Hematopoietic multipotent progenitor cell (in vitro differentiated cells): ENCODE results near the gene BSCL2. TPM values are rescaled to one million over a fixed set of nuclear protein-coding genes. Genes with fewer than 3 reads are reported as not detected.
"Not testable (repeated sequence)": the region's sequence is repeated elsewhere in the genome, so short reads cannot be mapped to it uniquely, and the experiment has no call there.

Experiments used
- DNase-seq, 3 donors: peaks; one replicate each; pipeline ENCODE4 v3.0.0-alpha.2; 2011 to 2015; ENCODE audit warnings: low read depth in 2 of 3, low spot score in 2 of 3
- small RNA-seq: library from RNA; depleted of rRNA; stranded (forward); fragments of <200 nt; gene quantifications from one replicate; pipeline ENCODE3, GENCODE V24; 2012
- total RNA-seq: library from RNA; depleted of rRNA; stranded (reverse); fragments of >200 nt; gene quantifications from one replicate; pipeline ENCODE4 v1.2.3, GENCODE V29; 2012

The BSCL2 gene
- total RNA-seq, 1 donor = 66.5 TPM

GRCh38 chr11:62664405-62665074 is 42.7 kb downstream of the BSCL2 start:
- peak in 2 of 3 donors; percentile 50 to 70 for DNase-seq

DNA sequence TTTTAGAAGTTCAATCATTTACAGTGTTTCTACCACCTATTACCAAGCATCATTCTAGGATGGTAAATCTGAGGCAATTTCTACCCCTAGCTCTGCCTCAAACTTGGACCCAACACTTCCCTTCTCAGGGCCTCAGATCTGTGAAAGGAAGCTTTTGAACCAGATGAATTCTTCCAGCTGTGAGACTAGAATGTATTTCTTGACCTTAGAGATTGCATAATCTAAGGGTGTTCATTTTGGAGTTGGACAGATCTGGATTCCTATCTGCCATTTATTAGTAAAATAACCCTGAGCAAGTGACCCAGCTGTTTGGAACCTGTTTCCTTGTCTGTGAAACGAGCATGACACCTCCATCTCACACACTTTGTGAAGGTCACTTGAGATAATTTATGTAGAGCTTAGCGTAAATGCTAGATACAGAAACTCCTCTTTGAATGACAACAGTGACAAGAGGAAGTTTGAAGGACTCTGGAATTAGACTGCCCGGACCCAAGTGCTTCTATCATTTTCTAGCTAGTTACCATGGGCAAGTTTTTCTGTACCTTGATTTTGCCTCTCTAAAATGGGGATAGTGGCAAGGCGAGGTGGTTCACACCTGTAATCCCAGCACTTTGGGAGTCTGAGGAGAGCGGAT is 50.3 kb downstream of the BSCL2 start:
- DNase-seq = no peak

DNA sequence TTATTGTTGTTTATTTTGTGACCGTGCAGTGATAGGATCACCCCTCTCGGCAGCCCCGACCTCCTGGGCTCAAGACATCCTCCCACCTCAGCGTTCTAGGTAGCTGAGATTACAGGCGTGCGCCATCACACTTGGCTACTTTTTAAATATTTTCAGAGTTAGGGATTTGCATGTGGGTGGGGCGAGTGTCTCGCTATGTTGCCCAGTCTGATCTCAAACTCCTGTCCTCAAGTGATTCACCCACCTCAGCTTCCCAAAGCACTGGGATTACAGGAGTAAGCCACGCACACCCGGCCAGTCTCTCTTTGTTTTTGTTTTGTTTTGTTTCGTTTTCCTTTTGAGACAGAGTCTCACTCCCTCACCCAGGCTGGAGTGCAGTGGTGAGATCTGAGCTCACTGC is 52.9 kb downstream of the BSCL2 start:
- DNase-seq = no peak

DNA sequence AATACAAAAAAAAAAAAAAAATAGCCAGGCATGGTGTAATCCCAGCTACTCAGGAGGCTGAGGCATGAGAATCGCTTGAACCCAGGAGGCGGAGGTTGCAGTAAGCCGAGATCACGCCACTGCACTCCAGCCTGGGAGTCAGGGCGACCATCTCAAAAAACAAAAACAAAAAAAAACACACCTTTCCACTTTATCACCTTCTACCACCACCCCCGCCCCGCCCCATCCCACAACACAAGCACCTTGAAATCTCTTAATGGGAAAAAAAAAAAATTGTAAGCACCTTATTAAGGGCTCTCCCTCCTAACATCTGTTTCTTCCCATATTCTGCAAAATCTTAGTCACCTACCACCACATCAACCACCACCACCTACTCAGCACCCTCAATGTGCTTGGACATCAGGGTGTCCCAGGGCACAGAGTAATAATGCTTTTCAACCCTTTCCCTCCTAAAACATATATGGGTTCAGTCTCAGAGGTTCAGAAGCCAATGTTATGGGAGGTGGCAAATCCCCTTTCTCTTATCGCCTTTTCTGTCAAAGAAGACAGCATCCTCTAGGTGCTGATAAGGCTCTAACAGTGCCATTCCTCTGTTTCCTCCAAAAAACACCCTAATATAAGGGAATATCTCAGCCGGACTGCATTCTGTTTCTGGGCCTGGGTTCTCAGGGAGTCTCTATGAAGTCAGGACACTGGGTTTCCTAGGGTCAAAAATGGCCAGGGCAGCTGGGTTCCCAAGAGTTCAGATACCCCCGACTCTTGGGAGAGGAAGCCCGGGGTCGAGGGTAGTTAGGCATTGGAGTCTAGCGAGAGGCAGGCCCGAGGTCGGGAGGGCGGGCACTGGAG is 54.8 kb downstream of the BSCL2 start:
- DNase-seq = no peak

DNA sequence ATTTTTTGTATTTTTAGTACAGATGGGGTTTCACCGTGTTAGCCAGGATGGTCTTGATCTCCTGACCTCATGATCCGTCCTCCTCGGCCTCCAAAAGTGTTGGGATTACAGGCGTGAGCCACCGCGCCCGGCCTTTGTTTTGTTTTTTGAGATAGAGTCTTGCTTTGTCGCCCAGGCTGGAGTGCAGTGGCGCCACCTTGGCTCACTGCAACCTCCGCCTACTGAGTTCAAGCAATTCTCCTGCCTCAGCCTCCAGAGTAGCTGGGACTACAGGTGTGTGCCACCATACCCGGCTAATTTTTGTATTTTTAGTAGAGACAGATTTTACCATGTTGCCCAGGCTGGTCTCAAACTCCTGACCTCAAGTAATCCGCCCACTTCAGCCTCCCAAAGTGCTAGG is 56.9 kb downstream of the BSCL2 start:
- DNase-seq = not testable (repeated sequence)

- no peak for DNase-seq
Observed at GRCh38 chr11:62649486-62649885, 57.7 kb downstream of the BSCL2 start.

DNA sequence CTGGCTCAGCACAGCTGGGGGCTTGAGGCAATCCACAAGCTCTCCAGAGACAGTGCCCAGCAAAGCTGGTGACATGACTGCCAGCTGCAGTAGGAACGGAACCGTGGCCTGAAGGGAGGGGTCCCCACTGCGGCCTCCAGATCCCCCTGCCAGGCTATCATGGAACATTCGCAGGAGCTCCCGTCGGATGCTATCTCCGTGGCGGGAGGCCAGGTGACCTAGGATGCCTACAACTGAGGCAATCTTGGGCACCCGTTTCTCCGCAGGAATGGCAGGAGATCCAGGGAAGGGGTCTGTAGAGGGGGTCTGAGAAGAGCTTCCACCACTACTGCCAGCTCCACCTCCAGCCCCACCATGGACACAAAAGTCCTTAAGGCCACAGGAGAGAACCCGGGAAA is 58.3 kb downstream of the BSCL2 start:
- DNase-seq = no peak

DNA sequence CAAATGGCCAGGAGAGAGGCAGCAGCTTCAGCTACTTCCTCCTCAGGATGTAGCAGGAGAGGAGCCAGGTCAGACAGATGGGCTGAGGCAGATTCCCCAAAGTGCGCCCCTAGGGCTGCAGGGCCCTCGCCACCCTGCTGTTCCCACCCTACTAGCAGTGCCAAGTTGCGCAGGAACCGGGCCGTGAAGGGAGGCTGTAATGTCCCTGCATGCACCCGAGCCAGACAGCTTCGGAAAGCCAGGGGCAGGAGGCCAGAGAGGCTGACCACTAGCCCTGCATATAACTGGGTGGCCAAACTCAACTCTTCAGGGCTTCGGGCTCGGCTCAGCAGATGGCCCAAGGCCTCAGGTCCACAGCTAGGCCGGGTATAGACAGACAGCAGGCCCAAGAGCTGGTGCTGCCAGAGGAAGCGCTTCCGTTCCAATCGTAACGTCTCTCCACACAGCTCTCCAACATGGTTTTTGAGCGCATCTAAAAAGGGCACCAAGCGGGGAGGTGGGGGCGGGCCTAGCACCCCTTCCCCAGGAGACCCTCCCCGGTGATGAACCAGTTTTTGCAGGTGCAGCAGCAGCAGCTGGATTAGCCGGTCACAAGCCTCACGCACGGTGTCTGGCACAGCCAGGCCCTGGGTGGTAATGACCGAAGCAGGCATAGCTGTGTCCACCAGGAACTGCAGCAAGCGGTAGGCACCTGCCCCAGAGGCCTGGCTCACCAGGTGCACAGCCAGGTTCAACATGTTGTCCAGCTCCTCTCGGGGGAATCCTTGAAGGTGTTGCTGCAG is 58.8 kb downstream of the BSCL2 start:
- DNase-seq = no peak

DNA sequence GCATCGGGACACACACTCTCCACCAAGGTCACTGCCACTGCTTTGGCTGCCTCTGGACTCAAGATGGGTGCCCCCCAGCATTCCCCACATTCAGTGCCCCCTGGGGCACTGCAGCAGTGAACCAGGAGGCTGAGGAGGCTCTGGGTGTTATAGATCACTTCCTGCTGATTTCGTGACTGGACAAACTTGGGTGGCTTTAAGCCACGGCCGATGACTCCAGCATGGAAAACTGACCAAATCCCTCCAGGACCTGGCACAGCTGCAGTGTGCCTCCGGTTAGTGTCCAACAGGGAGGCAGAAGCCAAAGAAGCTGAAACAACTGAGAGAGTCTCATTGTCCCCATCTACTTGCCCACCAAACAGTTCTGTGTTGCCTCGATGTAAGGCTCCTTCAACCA is 59.6 kb downstream of the BSCL2 start:
- no peak for DNase-seq

DNA sequence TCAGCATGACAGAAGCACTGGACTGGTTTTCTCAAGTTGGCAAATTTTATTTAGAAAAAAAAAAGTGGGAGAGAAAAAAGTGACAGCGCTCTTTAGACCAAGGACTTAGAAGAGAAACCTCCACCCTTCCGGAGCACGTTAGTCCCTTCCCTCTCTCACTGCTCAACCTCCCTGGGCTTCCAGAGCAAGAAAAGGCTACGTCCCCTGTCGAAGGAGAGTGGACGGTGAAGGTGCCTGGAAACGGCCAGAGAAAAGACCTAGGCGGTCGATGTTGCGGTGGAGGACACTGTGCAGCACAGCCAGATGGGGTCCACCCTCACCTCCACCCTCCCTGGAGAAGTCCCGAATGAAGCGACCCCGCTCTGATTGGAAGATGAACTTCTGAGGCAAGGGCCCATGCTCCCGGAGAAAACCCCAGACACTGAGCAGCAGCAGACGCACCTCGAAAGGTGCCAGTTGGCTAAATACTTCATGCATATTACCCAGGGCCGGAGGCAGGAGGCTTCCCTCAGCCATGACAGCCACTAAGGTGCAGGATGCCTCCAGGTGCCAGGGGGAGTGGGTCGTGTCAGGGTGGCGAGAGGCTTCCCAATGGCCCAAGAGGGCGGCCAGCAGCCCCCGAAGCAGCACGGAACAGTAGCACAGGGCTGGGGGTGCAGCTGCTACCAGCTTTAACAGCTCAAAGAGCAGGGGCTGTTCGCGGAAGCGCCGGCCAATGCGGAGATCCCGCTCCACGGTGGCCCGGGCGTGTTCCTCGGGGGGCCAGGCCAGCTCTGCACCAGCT is 60.2 kb downstream of the BSCL2 start:
- no peak for DNase-seq

DNA sequence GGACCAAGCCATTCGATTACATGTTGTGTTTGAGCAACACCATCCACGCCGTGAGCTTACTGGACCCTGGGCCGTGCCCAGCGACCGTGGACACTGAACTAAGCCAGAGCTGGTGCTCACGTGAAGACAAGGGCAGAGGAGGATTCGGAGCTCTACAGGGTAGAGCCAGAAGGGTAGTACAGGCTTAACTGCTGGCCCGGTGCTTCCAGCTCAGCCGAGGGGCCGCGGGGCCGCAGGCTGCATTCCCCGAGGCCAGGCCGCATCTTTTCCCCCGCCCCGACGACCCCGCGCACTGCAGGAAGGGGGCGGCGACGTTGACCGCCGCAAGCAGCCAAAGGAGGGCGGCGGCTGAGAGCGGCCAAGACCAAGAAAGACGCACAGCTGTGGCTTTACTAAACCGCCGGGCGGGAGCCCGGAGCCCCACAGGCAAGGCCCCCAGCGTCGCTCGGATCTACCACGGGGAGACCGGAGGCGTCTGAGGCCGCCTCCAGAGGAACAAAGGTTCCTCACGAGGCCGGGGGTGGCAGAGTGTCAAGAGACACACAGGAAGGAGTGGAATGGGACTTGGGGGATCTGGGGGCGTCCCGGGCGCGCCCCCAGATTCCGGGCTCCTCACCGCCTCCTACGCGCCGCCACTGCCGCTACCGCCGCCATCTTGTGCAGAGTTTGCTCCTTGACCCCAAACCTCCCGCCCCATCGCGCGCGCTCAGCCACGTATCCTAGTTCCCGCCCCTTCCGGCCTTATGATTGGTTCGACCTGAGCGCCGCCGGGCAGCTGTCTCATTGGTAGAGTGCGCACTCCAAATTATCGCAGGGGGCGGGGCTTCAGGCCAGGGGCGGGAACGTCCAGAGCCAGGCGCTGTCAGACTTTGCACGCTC is 61.0 kb downstream of the BSCL2 start, which contains the start of gene GANAB:
Gene GANAB (minus strand): TSS at position 668 of the 879 bp plus-strand sequence. CDS start 14 bp downstream, at position 654.
- peak; percentile 89 to 99 (median 99) for DNase-seq

GRCh38 chr11:62645671-62645945 is 61.6 kb downstream of the BSCL2 start:
- no peak for DNase-seq

GRCh38 chr11:62644220-62644619 is 63.0 kb downstream of the BSCL2 start:
- no peak for DNase-seq

Small RNA genes lying within 50 kb of the gene (small RNA-seq; reads per million reads assigned to genes)
- gene SNORA57 = not detected

Other genes with a start within 250 kb of the BSCL2 start
- gene AHNAK, start 160.6 kb downstream of the BSCL2 start, total RNA-seq = 250 TPM
- gene EEF1G, start 133.5 kb downstream of the BSCL2 start, total RNA-seq = 3,462 TPM
- 11.6 TPM for gene TUT1, start 115.9 kb downstream of the BSCL2 start, total RNA-seq
- 142 TPM for gene MTA2, start 105.6 kb downstream of the BSCL2 start, total RNA-seq
- 38.0 TPM for gene EML3, start 94.6 kb downstream of the BSCL2 start, total RNA-seq
- 2.7 TPM for gene ROM1, start 94.2 kb downstream of the BSCL2 start, total RNA-seq
- gene B3GAT3, start 85.4 kb downstream of the BSCL2 start, total RNA-seq = 36.4 TPM
- 215 TPM for gene GANAB, start 60.8 kb downstream of the BSCL2 start, total RNA-seq
- gene INTS5, start 54.1 kb downstream of the BSCL2 start, total RNA-seq = 33.7 TPM
- 15.3 TPM for gene C11orf98, start 42.2 kb downstream of the BSCL2 start, total RNA-seq
- gene CSKMT, start 42.1 kb downstream of the BSCL2 start, total RNA-seq = 51.7 TPM
- gene UQCC3, start 35.8 kb downstream of the BSCL2 start, total RNA-seq = 7.3 TPM
- gene LBHD1, start 35.2 kb downstream of the BSCL2 start, total RNA-seq = 6.5 TPM
- 141 TPM for gene UBXN1, start 28.4 kb downstream of the BSCL2 start, total RNA-seq
- 0.27 TPM for gene LRRN4CL, start 17.9 kb downstream of the BSCL2 start, total RNA-seq
- not detected for gene GNG3, start 252 bp upstream of the BSCL2 start, total RNA-seq
- gene HNRNPUL2, start 20.0 kb upstream of the BSCL2 start, total RNA-seq = 7.5 TPM
- 30.4 TPM for gene TTC9C, start 21.1 kb upstream of the BSCL2 start, total RNA-seq
- 17.5 TPM for gene ZBTB3, start 46.7 kb upstream of the BSCL2 start, total RNA-seq
- 81.3 TPM for gene POLR2G, start 54.2 kb upstream of the BSCL2 start, total RNA-seq
- 25.0 TPM for gene TAF6L, start 64.0 kb upstream of the BSCL2 start, total RNA-seq
- gene TMEM179B, start 80.0 kb upstream of the BSCL2 start, total RNA-seq = 49.3 TPM
- 31.2 TPM for gene TMEM223, start 84.6 kb upstream of the BSCL2 start, total RNA-seq
- 62.2 TPM for gene NXF1, start 98.0 kb upstream of the BSCL2 start, total RNA-seq
- gene STX5, start 124.6 kb upstream of the BSCL2 start, total RNA-seq = 56.3 TPM
- not detected for gene TEX54, start 125.4 kb upstream of the BSCL2 start, total RNA-seq
- 74.3 TPM for gene WDR74, start 132.2 kb upstream of the BSCL2 start, total RNA-seq
- gene SLC3A2, start 173.5 kb upstream of the BSCL2 start, total RNA-seq = 116 TPM
- under 0.01 TPM for gene CHRM1, start 213.9 kb upstream of the BSCL2 start, total RNA-seq